ENCODE data around the gene ADCY3. TPM values are rescaled to one million over a fixed set of nuclear protein-coding genes. Genes with fewer than 3 reads are reported as not detected.

ADCY3 gene
- total RNA-seq, 4 donors from 2014 or later = 11.7 to 80.2 (median 22.6) TPM

DNA sequence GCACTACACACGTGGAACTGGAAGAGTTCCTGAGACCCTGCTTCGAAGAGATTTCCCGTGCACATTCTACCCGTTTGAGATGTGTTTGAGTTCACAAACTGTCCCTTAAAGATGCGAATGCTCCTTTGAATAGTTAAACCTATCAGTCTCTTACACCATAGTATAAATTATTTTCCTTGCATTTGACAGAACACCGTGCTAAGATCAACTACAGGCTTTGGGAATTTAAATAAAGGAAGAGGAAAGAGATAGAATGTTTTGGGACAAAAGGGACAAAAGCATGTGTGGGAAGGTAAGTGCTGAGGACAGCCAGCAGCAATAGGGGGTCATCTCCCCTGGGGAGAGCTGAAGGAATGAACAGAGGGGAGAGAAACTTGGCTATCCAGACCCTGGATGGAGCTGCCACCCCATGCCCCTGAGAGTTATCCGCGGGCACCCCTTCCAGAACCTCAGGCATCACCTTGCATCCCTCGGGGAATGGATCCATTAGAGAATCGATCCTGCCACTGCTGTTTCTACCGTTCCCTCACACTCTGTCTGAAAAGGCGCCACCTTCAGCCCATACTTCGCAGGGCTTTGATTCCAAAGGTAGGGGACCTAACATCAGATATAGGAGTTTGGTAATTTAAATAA is 888 bp upstream of the ADCY3 start:
- intact Hi-C loops (cut with DNase I; ENCODE audit: low total_unique reads) = no loop called here
- no peaks in the 10 kb centered on the region for H3K27me3 ChIP-seq
- H3K4me3 ChIP-seq = peak overlapping the region; percentile 45 to 77 (median 60)
- peak overlapping the region; percentile 57 to 70 (median 62) for H3K27ac ChIP-seq
- 0 to 27% methylated on average over 1 to 13 of the region's 13 CpGs for WGBS, 2 donors (ENCODE audit: low coverage in 1 of 2)
- in situ Hi-C loops (cut with MboI; ENCODE audit: low pct_ligation_motif_present in 1 of 4, low pct_unique_long_range_greater_than_20kb in 1 of 4, low sequenced_read_pairs in 3 of 4) = no loop called here
- H3K9me3 ChIP-seq = no peaks in the 10 kb centered on the region
- no peak for DNase-seq
- TF ChIP-seq EP300 (IDR thresholded peaks at IDR 0.05; ENCODE audit: low read depth) (no peak), POLR2A (IDR thresholded peaks at IDR 0.05) (no peak)
- TF ChIP-seq, protein P1, sequence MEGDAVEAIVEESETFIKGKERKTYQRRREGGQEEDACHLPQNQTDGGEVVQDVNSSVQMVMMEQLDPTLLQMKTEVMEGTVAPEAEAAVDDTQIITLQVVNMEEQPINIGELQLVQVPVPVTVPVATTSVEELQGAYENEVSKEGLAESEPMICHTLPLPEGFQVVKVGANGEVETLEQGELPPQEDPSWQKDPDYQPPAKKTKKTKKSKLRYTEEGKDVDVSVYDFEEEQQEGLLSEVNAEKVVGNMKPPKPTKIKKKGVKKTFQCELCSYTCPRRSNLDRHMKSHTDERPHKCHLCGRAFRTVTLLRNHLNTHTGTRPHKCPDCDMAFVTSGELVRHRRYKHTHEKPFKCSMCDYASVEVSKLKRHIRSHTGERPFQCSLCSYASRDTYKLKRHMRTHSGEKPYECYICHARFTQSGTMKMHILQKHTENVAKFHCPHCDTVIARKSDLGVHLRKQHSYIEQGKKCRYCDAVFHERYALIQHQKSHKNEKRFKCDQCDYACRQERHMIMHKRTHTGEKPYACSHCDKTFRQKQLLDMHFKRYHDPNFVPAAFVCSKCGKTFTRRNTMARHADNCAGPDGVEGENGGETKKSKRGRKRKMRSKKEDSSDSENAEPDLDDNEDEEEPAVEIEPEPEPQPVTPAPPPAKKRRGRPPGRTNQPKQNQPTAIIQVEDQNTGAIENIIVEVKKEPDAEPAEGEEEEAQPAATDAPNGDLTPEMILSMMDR (IDR thresholded peaks at IDR 0.05) = peak in 1 of 5 experiments; percentile 16
- no peaks in the 10 kb centered on the region for H3K36me3 ChIP-seq
- H3K4me1 ChIP-seq = peaks cover 0 to 28% (median 14%) of the 10 kb centered on the region in 4 donors

DNA sequence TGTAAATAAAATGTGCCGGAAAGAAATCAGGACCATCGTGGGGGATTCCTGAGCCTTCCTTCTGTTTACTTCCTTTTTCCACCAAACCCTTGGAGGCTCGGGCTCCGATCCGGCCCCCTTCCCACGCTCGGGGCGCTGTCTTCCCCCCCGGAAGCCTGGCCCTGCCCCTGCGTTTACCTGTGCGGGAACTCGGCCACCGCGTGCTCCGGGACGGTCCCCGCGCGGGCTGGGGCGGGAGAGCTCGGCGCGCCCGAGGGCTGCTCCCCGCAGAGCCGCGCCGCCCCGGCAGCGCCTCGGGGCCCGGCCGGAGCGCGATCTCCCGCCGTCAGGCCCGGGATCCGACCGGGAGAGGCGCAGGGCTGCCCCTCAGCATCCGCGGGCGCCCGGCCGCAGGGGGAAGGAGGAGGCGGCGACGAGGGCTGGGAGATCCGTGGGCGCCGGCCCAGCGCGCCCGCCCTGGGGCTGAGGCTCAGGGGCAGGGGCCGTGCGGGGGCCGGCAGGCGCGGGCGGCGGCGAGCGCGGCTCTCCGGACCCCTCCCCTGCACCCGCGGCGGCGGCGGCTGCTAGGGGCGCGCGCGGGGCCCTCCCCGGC is 435 bp downstream of the ADCY3 start:
- TF ChIP-seq POLR2AphosphoS5 (IDR thresholded peaks at IDR 0.05) (no peak), POLR2A (IDR thresholded peaks at IDR 0.05) (no peak), EP300 (IDR thresholded peaks at IDR 0.05; ENCODE audit: low read depth) (no peak)
- TF ChIP-seq, protein P1 (IDR thresholded peaks at IDR 0.05) = no peak
- Histone ChIP-seq H3K9me3 (no peaks in the 10 kb centered on the region), H3K27me3 (no peaks in the 10 kb centered on the region), H3K4me1 (peaks cover 0 to 33% (median 14%) of the 10 kb centered on the region in 4 donors), H3K36me3 (no peaks in the 10 kb centered on the region), H3K4me3 (peak overlapping the region; percentile 51 to 77 (median 60)), H3K27ac (peak overlapping the region; percentile 66 to 71 (median 70))
- intact Hi-C loops (cut with DNase I; ENCODE audit: low total_unique reads) = no loop called here
- in situ Hi-C loops (cut with MboI; ENCODE audit: low pct_ligation_motif_present in 1 of 4, low pct_unique_long_range_greater_than_20kb in 1 of 4, low sequenced_read_pairs in 3 of 4) = no loop called here
- WGBS, 2 donors (ENCODE audit: low coverage in 1 of 2) = 1% methylated on average over 22 of the region's 76 CpGs; no CpG with 5 or more reads in 1 of the 2 donors
- DNase-seq = no peak

DNA sequence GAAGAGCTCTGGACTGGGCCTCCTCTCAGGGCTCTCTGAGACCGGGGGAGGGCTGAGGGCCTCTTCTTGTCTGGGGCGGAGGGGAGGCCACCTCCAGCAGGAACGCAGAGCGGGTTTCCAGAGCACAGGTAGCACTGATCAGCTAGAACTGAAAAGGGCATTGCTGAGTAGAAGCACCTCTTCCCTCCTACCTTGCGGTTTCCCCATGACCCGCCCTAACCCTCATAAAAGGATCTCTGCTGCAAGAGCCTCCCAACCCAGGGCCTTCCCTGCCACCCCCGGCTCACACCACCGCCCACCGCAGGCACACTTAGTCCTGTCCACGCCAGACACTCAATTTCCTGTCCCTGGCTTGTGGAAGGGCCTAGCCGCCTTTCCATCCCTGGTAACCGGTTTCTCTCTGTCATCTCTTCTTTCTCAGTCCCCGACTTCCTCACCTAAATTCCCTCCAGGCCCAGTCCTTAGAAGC is 966 bp downstream of the ADCY3 start:
- Histone ChIP-seq H3K36me3 (no peaks in the 10 kb centered on the region), H3K9me3 (no peaks in the 10 kb centered on the region), H3K27ac (peak overlapping the region; percentile 66 to 71 (median 70)), H3K27me3 (no peaks in the 10 kb centered on the region), H3K4me3 (peak overlapping the region; percentile 51 to 77 (median 60)), H3K4me1 (peaks cover 0 to 38% (median 14%) of the 10 kb centered on the region in 4 donors)
- intact Hi-C loops (cut with DNase I; ENCODE audit: low total_unique reads) (no loop called here), in situ Hi-C loops (cut with MboI; ENCODE audit: low pct_ligation_motif_present in 1 of 4, low pct_unique_long_range_greater_than_20kb in 1 of 4, low sequenced_read_pairs in 3 of 4) (no loop called here)
- TF ChIP-seq POLR2A (IDR thresholded peaks at IDR 0.05) (no peak), EP300 (IDR thresholded peaks at IDR 0.05; ENCODE audit: low read depth) (no peak), POLR2AphosphoS5 (IDR thresholded peaks at IDR 0.05) (peak in 1 of 3 donors; percentile 10)
- TF ChIP-seq, protein P1 (IDR thresholded peaks at IDR 0.05) = no peak
- DNase-seq = peak; percentile 66
- WGBS, 2 donors (ENCODE audit: low coverage in 1 of 2) = 13 to 19% methylated on average over 8 to 13 of the region's 13 CpGs

DNA sequence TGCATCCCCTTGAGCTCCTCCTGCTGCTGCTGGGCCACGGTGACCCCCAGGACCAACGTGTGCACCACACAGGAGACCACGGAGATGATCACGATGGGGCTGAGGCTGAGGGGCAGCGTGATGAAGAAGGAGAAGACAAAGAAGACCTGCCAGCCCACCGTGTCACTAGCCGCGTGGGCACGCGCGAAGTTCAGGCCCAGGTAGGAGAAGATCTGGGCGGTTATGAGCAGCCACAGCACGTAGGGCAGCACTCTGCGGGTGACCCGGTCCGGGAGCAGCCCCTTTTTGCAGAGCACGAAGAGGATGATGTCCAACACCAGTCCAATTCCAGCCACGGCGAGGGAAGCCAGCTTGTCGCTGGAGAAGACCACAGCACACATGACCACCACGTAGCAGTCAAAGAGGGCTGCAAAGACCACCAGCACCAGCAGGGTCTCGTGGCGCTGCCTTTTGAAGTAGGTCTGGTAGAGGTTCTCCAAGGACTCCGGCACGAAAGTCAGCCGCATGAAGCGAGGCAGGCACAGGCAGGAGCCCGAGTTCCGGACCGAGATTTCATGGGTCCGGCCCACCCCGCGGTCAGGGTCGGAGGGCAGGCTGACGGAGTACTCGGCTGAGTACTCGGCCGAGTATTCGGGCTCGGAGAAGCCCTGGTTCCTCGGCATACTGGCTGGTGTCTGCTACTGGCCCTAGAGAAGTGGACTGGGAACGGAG is 1.6 kb downstream of the ADCY3 start:
- in situ Hi-C loops (cut with MboI; ENCODE audit: low pct_ligation_motif_present in 1 of 4, low pct_unique_long_range_greater_than_20kb in 1 of 4, low sequenced_read_pairs in 3 of 4) (no loop called here), intact Hi-C loops (cut with DNase I; ENCODE audit: low total_unique reads) (no loop called here)
- no peaks in the 10 kb centered on the region for H3K9me3 ChIP-seq
- peak overlapping the region; percentile 66 to 71 (median 70) for H3K27ac ChIP-seq
- no peak for DNase-seq
- peak overlapping the region in 3 of 4 donors; percentile 53 to 77 (median 66) for H3K4me3 ChIP-seq
- 90% methylated on average over 39 of the region's 42 CpGs; no CpG with 5 or more reads in 1 of the 2 donors for WGBS, 2 donors (ENCODE audit: low coverage in 1 of 2)
- H3K27me3 ChIP-seq = no peaks in the 10 kb centered on the region
- TF ChIP-seq, protein P1 (IDR thresholded peaks at IDR 0.05) = no peak
- TF ChIP-seq POLR2AphosphoS5 (IDR thresholded peaks at IDR 0.05) (no peak), POLR2A (IDR thresholded peaks at IDR 0.05) (no peak), EP300 (IDR thresholded peaks at IDR 0.05; ENCODE audit: low read depth) (no peak)
- no peaks in the 10 kb centered on the region for H3K36me3 ChIP-seq
- H3K4me1 ChIP-seq = peaks cover 0 to 42% (median 14%) of the 10 kb centered on the region in 4 donors
